ENCODE data around the gene PDCD7. TPM values are rescaled to one million over a fixed set of nuclear protein-coding genes. Genes with fewer than 3 reads are reported as not detected.
A peak's percentile ranks its signal among the peaks of the same experiment; 100 is the strongest.

The PDCD7 gene
- total and polyA plus RNA-seq, 2 of the 13 experiments (the other 11 are each of a cell fraction or from before 2014, with no cell fraction given): 10.1 to 14.7 TPM

- TF ChIP-seq ZNF350 (CRISPR knock-in tag; IDR thresholded peaks at IDR 0.05; ENCODE audit: borderline replicate concordance, low read depth) (0 out of 2 replicates have a peak, but pooled peaks have one; percentile 39), SNAPC2 (CRISPR knock-in tag; IDR thresholded peaks at IDR 0.05) (0 out of 2 replicates have a peak, but pooled peaks have one; percentile 23), KDM5B (CRISPR knock-in tag; IDR thresholded peaks at IDR 0.05; ENCODE audit: borderline replicate concordance) (no peak), FOXC1 (CRISPR knock-in tag; IDR thresholded peaks at IDR 0.05; ENCODE audit: borderline replicate concordance) (no peak), ZNF496 (CRISPR knock-in tag; IDR thresholded peaks at IDR 0.05; ENCODE audit: insufficient replicate concordance) (no peak), GTF3A (CRISPR knock-in tag; conservative IDR thresholded peaks at IDR 0.05) (no peak)
- TF ChIP-seq, protein P1, sequence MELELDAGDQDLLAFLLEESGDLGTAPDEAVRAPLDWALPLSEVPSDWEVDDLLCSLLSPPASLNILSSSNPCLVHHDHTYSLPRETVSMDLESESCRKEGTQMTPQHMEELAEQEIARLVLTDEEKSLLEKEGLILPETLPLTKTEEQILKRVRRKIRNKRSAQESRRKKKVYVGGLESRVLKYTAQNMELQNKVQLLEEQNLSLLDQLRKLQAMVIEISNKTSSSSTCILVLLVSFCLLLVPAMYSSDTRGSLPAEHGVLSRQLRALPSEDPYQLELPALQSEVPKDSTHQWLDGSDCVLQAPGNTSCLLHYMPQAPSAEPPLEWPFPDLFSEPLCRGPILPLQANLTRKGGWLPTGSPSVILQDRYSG (CRISPR knock-in tag; IDR thresholded peaks at IDR 0.05): no peak
These were observed at the start of gene PDCD7 (continued) for GRCh38 chr15:65133548-65134200.

GRCh38 chr15:65182538-65182937 lies 48.9 kb upstream of the PDCD7 start:
- Histone ChIP-seq H2AFZ (ENCODE audit: low read length) (no peak overlapping the region), H3K9me3 (ENCODE audit: low read length) (no peaks in the 10 kb centered on the region), H3K4me3 (replicated peaks in 1 of 3; ENCODE audit: insufficient read depth in 1 of 3, low read depth in 2 of 3, low read length in 3 of 3) (peak overlapping the region in 2 of 3 experiments; percentile 11 to 90; a peak in 3 of 6 replicates), H3K79me2 (ENCODE audit: insufficient read depth, low read length) (peaks cover 52% of the 10 kb centered on the region), H3K9ac (ENCODE audit: insufficient read depth, low read depth, low read length) (peak overlapping the region; percentile 92), H3K27me3 (ENCODE audit: control insufficient read depth in 1 of 2, insufficient read depth in 2 of 2, low read length in 2 of 2) (no peaks in the 10 kb centered on the region; a peak in 1 of 5 replicates), H3K4me2 (ENCODE audit: low read depth, low read length) (peak overlapping the region; percentile 80), H3K4me1 (ENCODE audit: insufficient read depth, low read length) (peaks cover 46% of the 10 kb centered on the region), H3K27ac (ENCODE audit: extremely low read length, insufficient read depth, low read length) (no peak overlapping the region), H4K20me1 (ENCODE audit: insufficient read depth, low read length) (0 out of 2 replicates have a peak, but pooled peaks cover 8% of the 10 kb centered on the region), H3K36me3 (replicated peaks in 1 of 2; ENCODE audit: control insufficient read depth in 1 of 2, insufficient read depth in 2 of 2, low read length in 2 of 2) (peaks cover 1 to 32% of the 10 kb centered on the region in 2 experiments; a peak in 2 of 5 replicates)
- ChIA-PET CTCF (ENCODE audit: low intra/inter-chr PET ratio, low total read pairs) (no interaction called here), POLR2A (interaction anchor here (0.6 to 2.2 kb wide), 3 partner anchors 12 to 118 kb away, joined by 3 to 10 read pairs (median 3); no protein-coding TSS in a partner anchor)
- WGBS (ENCODE audit: low lambda C conversion rate): 85% methylated on average over 4 of the region's 4 CpGs
- in situ Hi-C loops (cut with HindIII; ENCODE audit: extremely low pct_ligation_motif_present, low pct_unique_long_range_greater_than_20kb): loop anchor here (10.0 kb wide), 1 partner anchor 202 kb away; no protein-coding TSS in a partner anchor
- intact Hi-C loops (cut with micrococcal nuclease; ENCODE audit: unreplicated experiment): loop anchor here (10.0 kb wide), 2 partner anchors 148 to 202 kb away; no protein-coding TSS in a partner anchor
- no peak for FAIRE-seq
- no peak for ATAC-seq
- DNase-seq (ENCODE audit: low spot score): no peak
- BruUV-seq (replicated peaks): TSS peak; percentile 1
- no peak for TF ChIP-seq ZBTB7A (CRISPR knock-in tag; IDR thresholded peaks at IDR 0.05)
- no peak for TF ChIP-seq RNF2 (conservative IDR thresholded peaks at IDR 0.05; ENCODE audit: low read depth)
- no peak for TF ChIP-seq PATZ1 (CRISPR knock-in tag; IDR thresholded peaks at IDR 0.05)
- TF ChIP-seq ZBTB4 (CRISPR knock-in tag; IDR thresholded peaks at IDR 0.05; ENCODE audit: borderline replicate concordance): no peak
- no peak for TF ChIP-seq MYC (CRISPR knock-in tag; IDR thresholded peaks at IDR 0.05; ENCODE audit: borderline replicate concordance)
- TF ChIP-seq NCOA1 (CRISPR knock-in tag; IDR thresholded peaks at IDR 0.05): no peak
- no peak for TF ChIP-seq SOX13 (IDR thresholded peaks at IDR 0.05)
- no peak for TF ChIP-seq SOX13 (CRISPR knock-in tag; conservative IDR thresholded peaks at IDR 0.05 in 1 of 2, IDR thresholded peaks at IDR 0.05 in 1 of 2)
- TF ChIP-seq PHF21A (CRISPR knock-in tag; IDR thresholded peaks at IDR 0.05): no peak
- no peak for TF ChIP-seq ZNF563 (CRISPR knock-in tag; IDR thresholded peaks at IDR 0.05)

Data from HepG2 (cell line).